HS-5 (cell line): ENCODE data around the gene CCNB2.
A peak's percentile ranks its signal among the peaks of the same experiment; 100 is the strongest.

Experiments used
- DNase-seq: peaks from one replicate; pipeline ENCODE4 v3.0.0-alpha.2; 2012; ENCODE audit warnings: low read depth

CCNB2 gene

DNA sequence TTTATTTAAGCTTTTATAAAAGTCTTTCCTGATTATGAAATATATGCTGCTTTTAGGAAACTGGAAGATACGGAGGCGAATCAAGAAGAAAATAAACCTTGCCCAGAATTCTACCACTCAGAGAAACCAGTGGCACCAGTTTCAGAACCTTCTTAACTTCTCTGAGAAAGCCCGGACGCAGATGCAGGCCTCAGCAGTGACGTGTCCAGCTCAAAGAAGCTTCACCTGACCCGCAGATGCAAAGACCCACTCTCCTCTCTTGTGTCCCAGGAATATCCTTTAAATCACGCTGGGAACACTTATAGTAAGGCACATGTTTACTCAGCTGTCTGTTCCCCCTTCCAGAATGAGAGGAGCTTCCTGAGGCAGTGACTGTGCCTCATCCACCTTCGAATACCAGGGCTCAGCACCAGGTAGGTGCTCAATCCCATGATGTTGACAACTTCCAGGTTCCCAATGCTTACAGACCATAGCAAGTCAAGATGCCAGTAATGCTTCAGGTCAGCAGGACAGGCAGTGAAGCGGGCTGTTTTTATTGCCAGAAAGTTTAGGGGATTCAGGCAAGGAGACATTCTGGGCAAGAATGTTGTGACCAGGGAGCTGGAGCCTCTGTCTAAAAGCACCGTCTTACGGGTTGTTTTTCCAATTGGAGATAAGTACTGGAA, 61.8 kb downstream of the CCNB2 start:
- no peak for DNase-seq

DNA sequence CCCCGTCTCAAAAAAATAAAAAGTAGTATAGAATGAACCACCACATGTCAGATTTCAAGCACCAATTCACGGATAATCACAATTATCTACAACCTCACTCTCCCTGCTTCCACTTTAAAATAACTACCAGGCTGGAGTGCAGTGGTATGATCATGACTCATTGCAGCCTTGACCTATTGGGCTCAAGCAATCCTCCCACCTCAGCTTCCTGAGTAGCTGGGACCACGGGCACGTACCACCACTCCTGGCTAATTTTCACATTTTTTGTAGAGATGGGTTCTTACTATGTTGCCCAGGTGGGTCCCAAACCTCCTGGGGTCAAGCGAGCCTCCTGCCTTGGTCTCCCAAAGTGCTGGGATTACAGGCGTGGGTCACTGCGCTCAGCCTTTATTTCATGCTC, 63.6 kb downstream of the CCNB2 start:
- no peak for DNase-seq

DNA sequence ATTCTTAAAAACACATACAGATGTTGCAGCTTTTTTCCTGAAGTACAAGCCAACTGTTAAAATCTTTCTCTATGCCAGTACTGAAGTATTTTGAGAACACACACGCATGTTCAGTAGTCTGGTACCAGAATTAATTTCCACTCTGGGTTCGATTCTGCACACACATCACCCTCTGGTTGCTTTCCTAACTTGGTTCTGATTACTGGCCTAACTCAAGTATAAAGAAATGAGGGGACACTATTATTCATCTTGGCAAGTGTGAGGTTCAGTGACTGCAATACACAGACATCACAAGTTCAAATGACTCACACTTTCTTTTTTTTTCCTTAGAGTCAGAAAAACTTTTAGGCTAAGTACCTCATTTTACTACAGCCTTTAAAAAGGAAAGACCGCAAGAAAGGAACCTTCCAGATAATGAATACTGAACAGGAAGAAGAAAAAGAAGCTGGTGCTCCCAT, 64.3 kb downstream of the CCNB2 start:
- peak; percentile 57 for DNase-seq

DNA sequence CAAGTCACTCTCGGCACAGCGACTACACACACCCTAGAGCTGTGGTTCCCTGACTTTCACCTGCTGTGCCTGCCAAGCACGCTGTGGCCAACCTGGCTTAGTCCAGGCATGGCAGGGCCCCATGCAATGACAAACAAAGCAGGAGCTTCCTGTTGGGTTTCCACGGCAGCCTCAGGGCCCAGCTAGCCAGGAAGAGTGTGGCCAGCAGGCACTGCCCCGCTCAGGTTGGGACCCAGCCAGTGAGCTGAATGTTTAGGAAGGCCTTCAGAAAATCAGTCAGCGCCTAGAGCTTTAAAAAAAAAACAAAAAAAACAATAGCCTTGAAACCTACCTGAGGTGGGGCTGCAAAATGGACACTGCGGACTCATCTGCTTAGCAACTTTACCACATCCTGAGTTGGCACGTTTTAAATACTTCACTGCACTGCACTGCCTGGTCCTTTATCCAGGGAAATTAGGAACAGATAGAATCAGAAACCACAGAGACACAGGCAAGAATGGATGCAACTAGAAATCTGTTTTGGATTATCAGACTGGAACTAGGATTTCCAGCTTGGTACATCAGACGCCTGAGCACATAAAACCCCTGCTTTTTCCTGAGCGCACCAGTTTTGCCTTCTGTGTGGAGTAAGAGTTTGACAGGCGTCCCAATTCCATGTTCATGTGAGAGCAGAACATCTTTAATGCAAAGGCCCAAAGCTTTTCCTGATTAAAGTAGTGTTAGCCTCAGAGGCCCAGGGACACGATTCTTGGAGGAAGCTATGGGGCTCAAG, 65.5 kb downstream of the CCNB2 start:
- peak; percentile 78 for DNase-seq

DNA sequence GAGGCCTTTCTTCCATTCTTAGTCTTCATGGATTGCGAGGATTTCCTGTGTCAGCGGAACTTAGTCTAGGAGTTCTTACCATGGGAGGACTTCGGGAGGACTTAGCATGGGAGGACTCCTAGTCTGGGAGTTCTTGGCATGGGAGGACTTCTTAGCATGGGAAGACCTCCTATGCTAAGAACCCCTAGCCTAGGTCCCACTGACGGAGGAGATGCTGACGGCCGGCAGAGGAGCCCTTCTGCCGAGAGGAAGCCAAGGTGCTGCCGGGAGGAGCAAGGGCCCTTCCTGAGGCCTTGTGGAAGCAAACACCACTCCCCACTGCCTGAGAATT, 66.1 kb downstream of the CCNB2 start:
- DNase-seq = no peak

DNA sequence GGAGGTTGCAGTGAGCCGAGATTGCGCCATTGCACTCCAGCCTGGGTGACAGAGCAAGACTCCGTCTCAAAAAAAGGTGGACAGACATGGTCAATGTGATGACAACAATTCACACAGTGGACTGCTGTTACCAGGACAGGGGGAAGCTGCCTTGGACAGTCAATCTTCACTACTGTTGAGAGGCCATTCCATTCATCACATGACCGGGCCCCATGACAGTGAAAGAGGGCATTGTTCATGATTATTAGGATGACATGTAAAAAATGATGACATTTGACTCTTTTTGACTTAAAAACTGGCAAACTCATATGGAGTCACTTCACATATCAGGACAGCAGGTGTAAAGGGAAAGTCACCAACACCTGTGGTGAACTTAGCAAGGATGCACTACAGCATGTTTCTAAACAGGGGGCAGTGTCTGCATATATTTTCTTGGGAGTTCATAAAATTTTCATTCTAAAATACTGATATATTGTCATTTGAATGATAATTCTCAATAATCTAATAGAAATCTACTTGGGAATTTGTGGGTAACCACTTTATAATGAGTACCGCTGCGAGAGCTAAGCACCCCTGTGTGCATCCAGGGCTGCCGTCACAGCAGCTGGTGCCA, 67.4 kb downstream of the CCNB2 start:
- DNase-seq = no peak

DNA sequence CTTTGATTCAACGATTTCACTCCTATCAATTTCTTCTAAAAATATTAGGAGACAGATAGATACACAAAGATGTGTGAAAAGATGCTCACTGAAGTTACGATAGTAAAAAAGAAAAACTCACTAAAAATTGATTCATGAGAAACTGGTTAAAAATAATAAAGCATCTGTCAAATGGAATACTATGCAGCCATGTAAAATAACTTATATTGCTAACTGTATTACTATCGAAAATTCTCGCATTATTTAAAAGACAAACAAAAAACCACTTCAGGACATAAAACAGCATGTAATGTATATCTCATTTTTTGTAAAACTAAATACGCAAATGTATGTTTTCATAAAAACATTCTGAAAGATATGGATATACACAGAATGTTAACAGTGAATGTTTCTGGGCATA, 68.2 kb downstream of the CCNB2 start:
- no peak for DNase-seq

DNA sequence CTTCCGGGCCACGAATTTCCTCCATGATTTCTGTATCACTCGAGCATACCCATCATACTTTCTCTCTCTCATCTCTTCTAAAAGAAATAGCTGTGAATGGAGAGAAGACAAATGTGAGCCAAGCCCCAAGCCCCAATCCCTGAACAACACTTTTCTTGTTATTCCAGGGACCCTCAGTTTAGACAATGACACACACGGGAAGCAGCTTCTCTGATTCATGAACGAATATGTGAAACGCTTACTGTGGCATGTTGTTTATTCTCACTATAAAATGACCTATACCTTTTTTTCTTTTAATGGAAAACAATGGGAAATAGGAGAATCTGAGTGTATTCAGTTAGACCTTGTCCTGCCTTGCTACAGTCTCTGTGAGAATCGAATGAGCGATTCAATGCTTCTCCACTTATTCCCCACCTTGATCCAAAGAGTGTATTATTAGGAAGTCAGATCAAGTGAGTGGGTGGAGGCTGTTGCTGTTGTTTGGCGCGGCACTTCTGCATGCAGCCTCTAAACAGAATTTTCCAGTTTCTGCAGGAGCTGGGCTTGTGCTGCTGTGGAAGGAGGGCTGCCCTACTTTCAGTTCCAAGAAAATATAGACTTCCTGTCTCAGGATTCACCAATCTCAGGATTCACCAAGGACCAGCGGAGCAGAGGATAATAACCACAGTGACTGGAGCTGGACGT, 69.3 kb downstream of the CCNB2 start:
- no peak for DNase-seq
